Activated B cell treated with CpG ODN at 0.5 μM for 24 hours (primary cell): ENCODE results near the gene TJP3. TPM values are rescaled to one million over a fixed set of nuclear protein-coding genes. Genes with fewer than 3 reads are reported as not detected.
A peak's percentile ranks its signal among the peaks of the same experiment; 100 is the strongest.

ENCODE experiments used
- ATAC-seq: fragments of 200-7000 bp; cut with Tn5 transposase; one replicate; pipeline ENCODE4 v1.10.0; 2021; ENCODE audit warnings: low read depth, mild to moderate bottlenecking, moderate library complexity
- CTCF ChIA-PET: fragments of 350-600 bp; sonication (Branson Sonifier 250); formaldehyde crosslinking; loops from one replicate; lab custom pipeline; 2021; ENCODE audit warnings: antibody characterized with exemption; lab: Charles Lee
- POLR2A ChIA-PET: fragments of 350-600 bp; sonication (Branson Sonifier 250); formaldehyde crosslinking; loops from one replicate; lab custom pipeline; 2021; ENCODE audit warnings: antibody characterized with exemption; lab: Charles Lee
- DNase-seq: peaks from one replicate; pipeline ENCODE4 v3.0.0; 2022
- H3K27ac Mint-ChIP-seq: one replicate; pipeline ENCODE4 v1.8.0; 2020; ENCODE audit warnings: mixed read lengths
- H3K27me3 Mint-ChIP-seq: one replicate; pipeline ENCODE4 v1.8.0; 2021; ENCODE audit warnings: mixed read lengths
- H3K36me3 Mint-ChIP-seq: one replicate; pipeline ENCODE4 v1.8.0; 2021; ENCODE audit warnings: low read depth, mixed read lengths
- H3K4me1 Mint-ChIP-seq: one replicate; pipeline ENCODE4 v1.8.0; 2021; ENCODE audit warnings: mixed read lengths
- H3K4me3 Mint-ChIP-seq: one replicate; pipeline ENCODE4 v1.8.0; 2020; ENCODE audit warnings: mild to moderate bottlenecking, mixed read lengths
- H3K9me3 Mint-ChIP-seq: one replicate; pipeline ENCODE4 v1.8.0; 2020; ENCODE audit warnings: mixed read lengths
- intact Hi-C: fragments of 100-400 bp; cut with micrococcal nuclease; formaldehyde crosslinking; loops from one replicate; pipeline ENCODE4 v1.15.1; 2024
- total RNA-seq: library from RNA; stranded (reverse); gene quantifications from 2 replicates; pipeline ENCODE4 v1.2.3, GENCODE V29; 2022
- TF ChIP-seq, protein P1 (sequence below): fragments of 200-600 bp; IDR thresholded peaks from one replicate; pipeline ENCODE4 v1.8.0; 2022; ENCODE audit warnings: antibody characterized with exemption, mild to moderate bottlenecking

TJP3 gene
- total RNA-seq, 1 donor from 2014 or later, result 0.86 TPM

DNA sequence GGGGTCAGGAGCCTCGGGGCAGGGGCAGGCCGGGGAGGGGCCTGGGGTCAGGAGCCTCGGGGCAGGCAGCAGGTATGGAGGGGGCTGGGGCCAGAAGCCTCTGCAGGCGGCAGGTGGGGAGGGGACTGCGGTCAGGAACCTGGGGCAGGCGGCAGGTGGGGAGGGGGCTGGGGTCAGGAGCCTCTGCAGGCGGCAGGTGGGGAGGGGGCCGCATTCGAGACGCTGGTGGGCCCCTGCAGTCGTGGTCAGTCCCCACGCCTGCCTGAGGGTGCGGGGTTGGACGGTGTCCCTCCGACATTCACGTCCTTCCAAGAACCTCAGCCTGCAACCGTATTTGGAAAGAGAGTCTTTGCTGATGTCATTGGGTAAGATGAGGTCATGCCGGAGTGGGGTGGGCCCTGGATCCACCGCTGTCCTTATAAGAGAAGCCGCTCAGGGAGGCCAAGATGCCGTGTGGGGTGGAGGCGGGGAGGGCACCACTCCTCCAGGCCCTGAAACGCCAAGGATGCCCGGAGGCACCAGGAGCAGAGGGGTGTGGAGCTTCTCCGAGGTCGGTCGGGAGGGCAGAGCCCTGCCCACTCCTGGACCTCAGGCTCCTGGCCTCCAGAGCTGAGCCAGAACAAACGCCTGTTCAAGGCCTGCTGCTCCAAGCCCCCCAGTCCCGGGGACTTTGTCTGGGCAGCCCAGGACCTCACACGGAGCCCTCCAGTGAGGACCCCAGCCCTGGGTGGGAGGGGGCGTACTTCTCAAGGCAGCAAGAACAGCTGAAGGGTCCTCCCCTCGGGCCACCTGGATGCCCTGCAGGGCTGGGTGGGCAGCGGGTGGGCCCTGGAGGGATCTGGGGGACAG, 38.0 kb upstream of the TJP3 start:
- TF ChIP-seq, protein P1, sequence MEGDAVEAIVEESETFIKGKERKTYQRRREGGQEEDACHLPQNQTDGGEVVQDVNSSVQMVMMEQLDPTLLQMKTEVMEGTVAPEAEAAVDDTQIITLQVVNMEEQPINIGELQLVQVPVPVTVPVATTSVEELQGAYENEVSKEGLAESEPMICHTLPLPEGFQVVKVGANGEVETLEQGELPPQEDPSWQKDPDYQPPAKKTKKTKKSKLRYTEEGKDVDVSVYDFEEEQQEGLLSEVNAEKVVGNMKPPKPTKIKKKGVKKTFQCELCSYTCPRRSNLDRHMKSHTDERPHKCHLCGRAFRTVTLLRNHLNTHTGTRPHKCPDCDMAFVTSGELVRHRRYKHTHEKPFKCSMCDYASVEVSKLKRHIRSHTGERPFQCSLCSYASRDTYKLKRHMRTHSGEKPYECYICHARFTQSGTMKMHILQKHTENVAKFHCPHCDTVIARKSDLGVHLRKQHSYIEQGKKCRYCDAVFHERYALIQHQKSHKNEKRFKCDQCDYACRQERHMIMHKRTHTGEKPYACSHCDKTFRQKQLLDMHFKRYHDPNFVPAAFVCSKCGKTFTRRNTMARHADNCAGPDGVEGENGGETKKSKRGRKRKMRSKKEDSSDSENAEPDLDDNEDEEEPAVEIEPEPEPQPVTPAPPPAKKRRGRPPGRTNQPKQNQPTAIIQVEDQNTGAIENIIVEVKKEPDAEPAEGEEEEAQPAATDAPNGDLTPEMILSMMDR, result no peak
- H3K27me3 Mint-ChIP-seq, result no peaks in the 10 kb centered on the region
- no peaks in the 10 kb centered on the region for H3K9me3 Mint-ChIP-seq
- intact Hi-C loops, result loop anchor here (2.0 to 5.0 kb wide), 2 partner anchors 19 to 532 kb away; no protein-coding TSS in a partner anchor
- H3K4me1 Mint-ChIP-seq, result peaks cover 44% of the 10 kb centered on the region
- ChIA-PET CTCF (no interaction called here), POLR2A (no interaction called here)
- peaks cover 10% of the 10 kb centered on the region for H3K36me3 Mint-ChIP-seq
- no peak for DNase-seq
- ATAC-seq, result no peak
- no peak overlapping the region for H3K4me3 Mint-ChIP-seq
- H3K27ac Mint-ChIP-seq, result no peak overlapping the region

DNA sequence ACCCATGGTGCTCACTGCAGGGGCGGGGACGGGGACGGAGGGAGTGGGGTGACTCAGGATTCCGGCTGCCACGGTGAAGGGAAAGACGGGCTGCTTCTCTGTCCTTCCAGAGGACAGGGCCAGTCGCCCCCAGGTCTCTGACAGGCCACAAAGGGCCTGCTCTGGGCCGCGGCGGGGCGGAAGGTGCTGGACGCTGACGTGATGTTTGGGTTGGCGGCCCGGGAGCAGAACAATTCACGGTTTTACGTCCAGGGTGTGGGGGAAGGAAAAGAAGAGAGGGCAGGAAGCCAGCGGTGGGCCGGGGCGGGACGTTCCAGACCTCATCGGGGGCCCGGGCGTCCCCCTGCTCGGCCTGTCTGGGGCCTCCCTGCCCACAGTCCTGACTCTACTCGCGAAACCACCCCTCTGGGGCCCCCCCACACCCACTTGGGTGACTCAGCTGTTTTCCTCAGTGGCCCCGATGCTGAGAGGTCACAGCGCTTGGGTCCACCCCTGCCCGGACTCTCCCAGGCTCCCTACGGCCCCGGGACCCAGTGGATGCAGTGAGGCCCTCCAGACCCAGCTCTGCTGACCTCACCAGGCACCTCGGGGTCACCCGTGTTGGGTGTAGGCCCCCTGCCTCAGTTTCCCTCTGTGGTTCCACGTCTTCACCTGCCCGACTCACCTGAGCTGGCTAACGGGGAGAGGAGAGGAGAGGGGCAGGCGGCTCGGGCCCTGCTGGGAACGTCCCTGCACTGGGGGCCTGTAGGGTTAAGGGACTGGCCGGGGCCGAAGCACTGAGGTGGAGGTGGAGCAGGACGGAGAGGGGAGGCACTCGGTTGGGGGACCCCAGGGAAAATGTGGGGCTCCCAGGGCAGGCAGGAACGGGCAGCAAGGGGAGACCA, 37.1 kb upstream of the TJP3 start:
- no peak for DNase-seq
- TF ChIP-seq, protein P1, result no peak
- Mint-ChIP-seq H3K27me3 (no peaks in the 10 kb centered on the region), H3K9me3 (no peaks in the 10 kb centered on the region), H3K27ac (no peak overlapping the region), H3K4me1 (peaks cover 36% of the 10 kb centered on the region), H3K36me3 (peaks cover 10% of the 10 kb centered on the region), H3K4me3 (peak overlapping the region; percentile 67)
- peak; percentile 47 for ATAC-seq
- intact Hi-C loops, result loop anchor here (2.0 kb wide), 1 partner anchor 18 kb away; no protein-coding TSS in a partner anchor
- POLR2A ChIA-PET, result interaction anchor here (0.9 kb wide), 1 partner anchor 28 kb away, joined by 3 read pairs; no protein-coding TSS in a partner anchor
- CTCF ChIA-PET, result interaction anchor here (1.3 kb wide), 1 partner anchor 27 kb away, joined by 3 read pairs; no protein-coding TSS in a partner anchor

DNA sequence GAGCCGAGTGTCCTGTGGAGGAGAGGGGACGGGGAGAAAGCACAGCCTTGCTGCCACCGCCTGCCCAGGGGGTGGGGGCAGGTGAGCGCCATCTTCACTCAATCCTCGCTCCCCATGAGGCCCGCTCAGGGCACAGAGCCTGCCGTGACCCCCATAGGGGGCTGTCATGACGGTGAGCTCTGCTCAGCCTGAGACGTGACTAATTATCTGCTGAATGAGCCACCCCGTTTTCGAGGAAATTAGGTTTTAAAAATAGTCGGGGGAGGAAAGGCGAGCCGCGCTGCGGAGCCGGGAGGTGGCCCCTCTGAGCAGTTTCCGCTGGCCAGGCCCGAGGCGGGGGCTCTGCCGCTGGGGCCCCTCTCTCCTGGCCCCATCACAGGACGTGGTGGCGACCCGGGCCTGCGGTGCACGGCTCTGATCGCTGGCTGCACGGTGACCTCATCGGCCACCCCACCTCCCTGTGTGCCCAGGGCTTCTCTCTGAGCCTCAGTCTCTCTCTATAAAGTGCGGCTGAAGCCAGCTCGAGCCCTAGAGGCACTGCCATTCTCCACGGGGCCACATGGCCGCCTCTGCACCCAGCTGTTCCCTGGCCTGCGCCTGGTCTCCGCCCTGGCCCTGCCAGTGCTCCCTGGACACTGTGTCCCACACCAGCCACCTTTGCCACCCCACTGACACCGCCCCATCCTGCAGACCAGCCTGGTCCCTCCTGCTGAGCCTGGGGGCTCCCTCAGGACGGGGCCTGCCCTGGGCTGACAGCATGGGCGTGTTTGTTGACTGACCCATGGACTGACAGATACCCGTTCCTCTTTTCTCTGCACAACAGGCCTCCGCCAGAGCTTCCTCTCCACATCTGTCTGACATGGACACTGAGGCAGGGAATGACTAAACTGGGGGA, 36.3 kb upstream of the TJP3 start:
- DNase-seq, result no peak
- intact Hi-C loops, result loop anchor here (2.0 kb wide), 1 partner anchor 17 kb away; no protein-coding TSS in a partner anchor
- H3K9me3 Mint-ChIP-seq, result no peaks in the 10 kb centered on the region
- H3K27me3 Mint-ChIP-seq, result no peaks in the 10 kb centered on the region
- ChIA-PET POLR2A (interaction anchor here (0.5 to 0.9 kb wide), 2 partner anchors 27 to 233 kb away, joined by 3 read pairs; no protein-coding TSS in a partner anchor), CTCF (interaction anchor here (0.7 to 1.3 kb wide), 3 partner anchors 19 to 30 kb away, joined by 3 read pairs; no protein-coding TSS in a partner anchor)
- peak; percentile 51 for ATAC-seq
- TF ChIP-seq, protein P1, result no peak
- peaks cover 7% of the 10 kb centered on the region for H3K36me3 Mint-ChIP-seq
- peak overlapping the region; percentile 35 for H3K4me3 Mint-ChIP-seq
- no peak overlapping the region for H3K27ac Mint-ChIP-seq
- peaks cover 30% of the 10 kb centered on the region for H3K4me1 Mint-ChIP-seq

DNA sequence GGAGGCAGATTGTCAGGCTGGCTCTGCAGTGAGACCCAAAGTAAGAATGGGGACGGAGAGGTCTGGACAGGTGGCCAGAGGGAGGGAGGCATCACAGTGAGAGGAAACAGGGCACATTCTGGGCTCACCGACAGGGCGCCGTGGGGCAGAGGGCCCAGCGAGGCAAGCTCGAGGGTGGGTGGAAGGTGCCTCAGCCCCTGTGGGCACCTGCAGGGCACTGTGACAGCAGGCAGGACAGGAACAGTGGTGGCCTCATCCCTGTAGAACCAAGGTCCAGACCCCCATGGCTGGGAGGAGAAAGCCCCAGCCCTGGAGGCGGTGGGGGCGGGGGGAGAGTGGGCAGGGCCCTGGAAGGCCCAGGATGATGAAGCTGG, 35.6 kb upstream of the TJP3 start:
- H3K4me3 Mint-ChIP-seq, result no peak overlapping the region
- H3K4me1 Mint-ChIP-seq, result peaks cover 32% of the 10 kb centered on the region
- DNase-seq, result no peak
- ChIA-PET CTCF (interaction anchor here (0.7 to 1.3 kb wide), 3 partner anchors 18 to 29 kb away, joined by 3 read pairs; no protein-coding TSS in a partner anchor), POLR2A (no interaction called here)
- no peaks in the 10 kb centered on the region for H3K9me3 Mint-ChIP-seq
- H3K27ac Mint-ChIP-seq, result no peak overlapping the region
- H3K36me3 Mint-ChIP-seq, result peaks cover 6% of the 10 kb centered on the region
- no peaks in the 10 kb centered on the region for H3K27me3 Mint-ChIP-seq
- TF ChIP-seq, protein P1, result no peak
- intact Hi-C loops, result no loop called here
- ATAC-seq, result no peak
